GM12878 (cell line): ENCODE results near the gene PDZD8. TPM values are rescaled to one million over a fixed set of nuclear protein-coding genes. Genes with fewer than 3 reads are reported as not detected.

Experiments used
- ATAC-seq: fragments of 200-7000 bp; cut with Tn5 transposase; 3 replicates; pipeline ENCODE4 v1.9.1; 2020; ENCODE audit warnings: mild to moderate bottlenecking, moderate library complexity
- BruUV-seq: library from RNA; stranded (reverse); fragments of 400-500 nt; replicated peaks from 2 replicates; lab custom pipeline; 2021; lab: Mats Ljungman, UMichigan
- CTCF ChIA-PET: fragments of 300-600 bp; sonication (Branson Sonifier 250); formaldehyde crosslinking; extraction: SDS; loops from one replicate; lab custom pipeline; 2021; ENCODE audit warnings: inconsistent platforms; lab: Yijun Ruan, JAX
- POLR2A ChIA-PET: fragments of 350-600 bp; formaldehyde crosslinking; extraction: SDS; loops from one replicate; lab custom pipeline; 2021; ENCODE audit warnings: inconsistent platforms; lab: Charles Lee
- RAD21 ChIA-PET: fragments of 300-600 bp; sonication (Branson Sonifier 250); formaldehyde crosslinking; loops from one replicate; lab custom pipeline; 2023; ENCODE audit warnings: antibody characterized with exemption; ENCODE audit not compliant: unreplicated experiment; lab: Charles Lee
- SMC1A ChIA-PET: fragments of 300-600 bp; sonication (Branson Sonifier 250); formaldehyde crosslinking; loops from one replicate; lab custom pipeline; 2023; ENCODE audit not compliant: unreplicated experiment, uncharacterized antibody; lab: Charles Lee
- DNase-seq: peaks from one replicate; pipeline ENCODE4 v3.0.0-alpha.2; 2011; ENCODE audit warnings: low read depth, low spot score
- FAIRE-seq: peaks from 3 replicates; lab custom pipeline; 2011; peaks lifted over from hg19 to GRCh38; lab: Jason Lieb, UNC
- H2AFZ ChIP-seq: 2 replicates; pipeline ENCODE4 v1.6.0; 2011; ENCODE audit warnings: low read depth, low read length, control low read depth; ENCODE audit not compliant: control insufficient read depth
- H3K27ac ChIP-seq: 2 replicates; pipeline ENCODE4 v1.5.1; 2011; ENCODE audit warnings: control low read depth; ENCODE audit not compliant: control insufficient read depth, insufficient read depth
- H3K27me3 ChIP-seq, 2 experiments: replicated peaks in 1 of 2; 2 replicates each; pipeline versions ENCODE4 v1.6.0 to v1.6.1; 2011; ENCODE audit warnings: low read length in 1 of 2; ENCODE audit not compliant: control insufficient read depth in 2 of 2, insufficient read depth in 2 of 2
- H3K36me3 ChIP-seq, 2 experiments: 2 replicates each; pipeline ENCODE4 v1.5.1; 2011; ENCODE audit warnings: low read length in 1 of 2; ENCODE audit not compliant: control insufficient read depth in 2 of 2, insufficient read depth in 2 of 2
- H3K4me1 ChIP-seq: 2 replicates; pipeline ENCODE4 v1.6.1; 2011; ENCODE audit warnings: mild to moderate bottlenecking, low read length, moderate library complexity, mixed read lengths; ENCODE audit not compliant: control insufficient read depth, insufficient read depth
- H3K4me2 ChIP-seq: 2 replicates; pipeline ENCODE4 v1.6.0; 2011; ENCODE audit warnings: control low read depth; ENCODE audit not compliant: control insufficient read depth, insufficient read depth
- H3K4me3 ChIP-seq: fragments of 200-600 bp; sonication (generic); 2 replicates; pipeline ENCODE4 v1.5.1; 2016
- H3K79me2 ChIP-seq: 2 replicates; pipeline ENCODE4 v1.6.0; 2011; ENCODE audit warnings: low read length; ENCODE audit not compliant: control insufficient read depth, insufficient read depth
- H3K9ac ChIP-seq: 2 replicates; pipeline ENCODE4 v1.8.0; 2011; ENCODE audit warnings: low read length, control low read depth, mixed read lengths; ENCODE audit not compliant: control insufficient read depth, insufficient read depth
- H3K9me3 ChIP-seq: replicated peaks from 3 replicates; pipeline ENCODE4 v1.5.1; 2011; ENCODE audit warnings: mild to moderate bottlenecking, low read length; ENCODE audit not compliant: control insufficient read depth, insufficient read depth
- H4K20me1 ChIP-seq: 2 replicates; pipeline ENCODE4 v1.6.0; 2011; ENCODE audit not compliant: control insufficient read depth, insufficient read depth
- ASH2L ChIP-seq: fragments of 300-600, 200-600 bp; sonication (generic); IDR thresholded peaks from 2 replicates; pipeline ENCODE4 v1.6.1; 2017; ENCODE audit warnings: low read depth, mild to moderate bottlenecking, borderline replicate concordance
- EP300 ChIP-seq, 2 experiments: fragments of 150-350 bp in 1 of 2; IDR thresholded peaks; 2 replicates each; pipeline ENCODE4 v1.6.1; 2011 to 2012; ENCODE audit warnings: low read depth in 2 of 2, low read length in 2 of 2, borderline replicate concordance in 1 of 2, improper control_type of control experiment in 1 of 2, inconsistent platforms in 1 of 2; ENCODE audit not compliant: control insufficient read depth in 1 of 2
- JUNB ChIP-seq: IDR thresholded peaks from 2 replicates; pipeline ENCODE4 v1.6.1; 2016; ENCODE audit warnings: antibody characterized with exemption, mild to moderate bottlenecking
- KLF5 ChIP-seq: fragments of 450-650 bp; IDR thresholded peaks from 2 replicates; pipeline ENCODE4 v1.6.1; 2014; ENCODE audit warnings: mild to moderate bottlenecking; ENCODE audit not compliant: partially characterized antibody
- MAX ChIP-seq: IDR thresholded peaks from 2 replicates; pipeline ENCODE4 v1.6.1; 2012; ENCODE audit warnings: low read depth, low read length, improper control_type of control experiment
- MYC ChIP-seq: IDR thresholded peaks from 2 replicates; pipeline ENCODE4 v1.6.1; 2011; ENCODE audit warnings: mild to moderate bottlenecking, low read length, moderate library complexity, inconsistent platforms; ENCODE audit not compliant: insufficient read depth, insufficient replicate concordance, insufficient read length, severe bottlenecking
- POU2F2 ChIP-seq: IDR thresholded peaks from 3 replicates; pipeline ENCODE4 v1.6.1; 2011; ENCODE audit warnings: low read depth, mild to moderate bottlenecking, low read length, borderline replicate concordance
- SREBF1 ChIP-seq: IDR thresholded peaks from 2 replicates; pipeline ENCODE4 v1.6.1; 2012; ENCODE audit warnings: mild to moderate bottlenecking, low read length
- WRNIP1 ChIP-seq: IDR thresholded peaks from 2 replicates; pipeline ENCODE4 v1.6.1; 2011; ENCODE audit warnings: low read depth, low read length, improper control_type of control experiment, borderline replicate concordance
- ZBTB4 ChIP-seq: fragments of 450-650 bp; formaldehyde crosslinking; IDR thresholded peaks from 2 replicates; pipeline ENCODE4 v1.4.0; 2022; ENCODE audit warnings: mild to moderate bottlenecking, moderate library complexity
- ZNF687 ChIP-seq: fragments of 450-650 bp; IDR thresholded peaks from 2 replicates; pipeline ENCODE4 v1.6.1; 2017; ENCODE audit warnings: mild to moderate bottlenecking, moderate library complexity
- WGBS: methylation state at CpG from one replicate; pipeline ENCODE4 v1.1.6; 2016; ENCODE audit warnings: low lambda C conversion rate; ENCODE audit not compliant: insufficient replicate concordance, insufficient coverage; ENCODE audit errors: missing lambda C conversion rate; 5-methylcytosine and 5-hydroxymethylcytosine counted together
- in situ Hi-C: fragments of 300-500 bp; cut with MboI; formaldehyde crosslinking; loops from 9 replicates; pipeline ENCODE4 v1.14.3; 2018; ENCODE audit warnings: mixed read lengths
- intact Hi-C: fragments of 100-400 bp; cut with micrococcal nuclease; formaldehyde crosslinking; loops from one replicate; pipeline ENCODE4 v1.14.2; 2022; ENCODE audit not compliant: unreplicated experiment
- polyA plus RNA-seq, 11 experiments: library from polyadenylated mRNA; depleted of rRNA in 4 of 11; unstranded in 6 of 11; stranded (reverse) in 5 of 11; fragments of >200 nt; fragmentation: Nextera tagmentation in 4 of 11; fragmentation: Illumina TruSeq in 1 of 11; extraction: Ambion mirVana in 4 of 11; extraction: Trizol in 1 of 11; gene quantifications; 1 replicate in 1 of 11; 2 replicates in 10 of 11; pipeline versions ENCODE4 v1.2.1 to v1.2.3, GENCODE V29; 2011 to 2016; ENCODE audit warnings: inconsistent platforms in 2 of 11, missing spikeins in 2 of 11, low read depth in 1 of 11
- total RNA-seq, 4 experiments: library from RNA; depleted of rRNA in 3 of 4; stranded (reverse); fragments of >200 nt in 3 of 4; fragmentation: Illumina TruSeq in 1 of 4; extraction: Trizol in 1 of 4; gene quantifications; 2 replicates each; pipeline versions ENCODE4 v1.2.1 to v1.2.3, GENCODE V29; 2013 to 2021

Gene PDZD8
- total and polyA plus RNA-seq, 10 of the 15 experiments (the other 5 are each of a cell fraction or from before 2014, with no cell fraction given), result 2.0 to 21.2 (median 6.7) TPM

- Histone ChIP-seq H3K4me2 (no peak overlapping the region), H3K36me3 (no peaks in the 10 kb centered on the region), H3K79me2 (no peaks in the 10 kb centered on the region), H3K9me3 (no peaks in the 10 kb centered on the region), H4K20me1 (no peaks in the 10 kb centered on the region), H2AFZ (no peak overlapping the region), H3K4me1 (no peaks in the 10 kb centered on the region), H3K27ac (no peak overlapping the region), H3K27me3 (no peaks in the 10 kb centered on the region), H3K9ac (no peak overlapping the region), H3K4me3 (no peak overlapping the region)
- SMC1A ChIA-PET, result no interaction called here
- RAD21 ChIA-PET, result no interaction called here
- DNase-seq (no peak), ATAC-seq (no peak), FAIRE-seq (no peak)
- TF ChIP-seq EP300 (IDR thresholded peaks at IDR 0.05; ENCODE audit: borderline replicate concordance in 1 of 2, control insufficient read depth in 1 of 2, low read depth in 2 of 2, low read length in 2 of 2) (no peak), MAX (no peak), MYC (no peak), ZBTB4 (no peak), POU2F2 (no peak), SREBF1 (no peak), ASH2L (no peak), KLF5 (no peak), JUNB (no peak), ZNF687 (no peak), WRNIP1 (no peak)
- POLR2A ChIA-PET, result no interaction called here
- intact Hi-C loops, result no loop called here
- in situ Hi-C loops, result no loop called here
- 95% methylated on average over 3 of the region's 3 CpGs for WGBS
- CTCF ChIA-PET, result no interaction called here
- no TSS peak for BruUV-seq
Measured at GRCh38 chr10:117273980-117274379, 101.3 kb downstream of the PDZD8 start.
